OCI-M1 (cell line): ENCODE data around the gene ACAD9.
"Not testable (repeated sequence)": the region's sequence is repeated elsewhere in the genome, so short reads cannot be mapped to it uniquely, and the experiment has no call there.

ENCODE experiments used
- DNase-seq: peaks from one replicate; lab custom pipeline; 2025; lab: John Stamatoyannopoulos, UW

Gene ACAD9

GRCh38 chr3:128861491-128861890 is 17.9 kb upstream of the ACAD9 start:
- DNase-seq: no peak

- no peak for DNase-seq
Measured at GRCh38 chr3:128863560-128863959, 15.9 kb upstream of the ACAD9 start.

GRCh38 chr3:128864351-128864811 is 15.0 kb upstream of the ACAD9 start:
- no peak for DNase-seq

GRCh38 chr3:128864849-128865804 is 14.3 kb upstream of the ACAD9 start:
- DNase-seq: peak; percentile 93

- no peak for DNase-seq
Measured at GRCh38 chr3:128867200-128868125, 12.0 kb upstream of the ACAD9 start.

- no peak for DNase-seq
Measured at GRCh38 chr3:128870347-128870746, 9.1 kb upstream of the ACAD9 start.

GRCh38 chr3:128872282-128872681 is 7.1 kb upstream of the ACAD9 start:
- no peak for DNase-seq

GRCh38 chr3:128872744-128873143 is 6.7 kb upstream of the ACAD9 start:
- DNase-seq: no peak

- DNase-seq: no peak
Measured at GRCh38 chr3:128873244-128874022, 6.0 kb upstream of the ACAD9 start.

GRCh38 chr3:128874481-128875180 is 4.8 kb upstream of the ACAD9 start:
- DNase-seq: no peak

- DNase-seq: peak; percentile 79
Measured at GRCh38 chr3:128875556-128876120, 3.8 kb upstream of the ACAD9 start.

GRCh38 chr3:128878011-128878457 is 1.4 kb upstream of the ACAD9 start:
- no peak for DNase-seq

- DNase-seq: peak; percentile 78
Measured at GRCh38 chr3:128878556-128879124, 780 bp upstream of the ACAD9 start.

GRCh38 chr3:128879991-128880390 is 571 bp downstream of the ACAD9 start:
- DNase-seq: peak; percentile 46

GRCh38 chr3:128880455-128880854 is 1.0 kb downstream of the ACAD9 start:
- DNase-seq: not testable (repeated sequence)

- no peak for DNase-seq
Measured at GRCh38 chr3:128881576-128881975, 2.2 kb downstream of the ACAD9 start.

- no peak for DNase-seq
Measured at GRCh38 chr3:128882719-128883118, 3.3 kb downstream of the ACAD9 start.

- no peak for DNase-seq
Measured at GRCh38 chr3:128884992-128885391, 5.6 kb downstream of the ACAD9 start.

- no peak for DNase-seq
Measured at GRCh38 chr3:128889139-128889894, 9.9 kb downstream of the ACAD9 start.
